Limb (tissue), 2 donors: Measurements from ENCODE around the gene STIM2.

ENCODE experiments used
- DNase-seq, 2 donors: peaks; one replicate each; pipeline ENCODE4 v3.0.0-alpha.2; 2016; ENCODE audit errors: extremely low spot score in 2 of 2

Gene STIM2

DNA sequence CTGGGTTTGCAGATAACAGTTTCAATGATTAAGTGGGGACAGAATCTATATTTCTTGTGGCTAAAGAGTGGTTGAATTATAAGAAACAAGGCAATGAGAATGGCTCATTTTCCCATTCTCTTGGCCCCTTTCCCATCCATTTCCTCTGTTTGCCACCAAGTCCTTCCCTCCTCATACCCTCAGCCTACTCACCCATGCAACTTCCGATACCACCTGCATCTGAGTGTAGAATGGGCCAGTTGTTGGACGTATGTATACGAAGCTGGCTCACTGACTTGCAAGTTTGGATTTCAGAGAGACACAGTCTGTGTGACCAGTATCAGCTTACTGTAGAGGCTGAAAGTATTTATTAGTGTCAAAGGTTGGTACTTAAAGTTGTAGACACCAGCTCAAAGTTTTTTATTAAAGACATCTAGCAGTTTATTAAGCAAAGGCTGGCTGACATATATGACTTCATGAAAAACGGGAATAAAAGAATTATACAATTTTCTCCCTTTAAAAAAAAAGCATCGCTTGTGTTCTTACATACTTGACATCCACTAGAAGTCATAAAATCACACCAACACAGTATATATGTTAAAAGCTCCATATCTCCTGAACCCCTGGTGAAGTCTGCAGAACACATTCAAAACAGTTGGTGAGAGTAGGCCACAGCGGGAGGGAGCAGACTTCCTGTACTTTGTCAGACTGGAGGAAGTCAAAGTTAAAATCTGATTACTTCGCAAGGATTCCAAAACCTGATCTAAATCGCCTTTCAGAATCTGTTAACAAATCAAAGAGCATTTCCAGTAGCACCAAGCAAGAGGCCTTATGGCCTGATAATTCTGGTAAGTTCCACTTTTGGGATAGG, 22.4 kb upstream of the STIM2 start:
- no peak for DNase-seq

DNA sequence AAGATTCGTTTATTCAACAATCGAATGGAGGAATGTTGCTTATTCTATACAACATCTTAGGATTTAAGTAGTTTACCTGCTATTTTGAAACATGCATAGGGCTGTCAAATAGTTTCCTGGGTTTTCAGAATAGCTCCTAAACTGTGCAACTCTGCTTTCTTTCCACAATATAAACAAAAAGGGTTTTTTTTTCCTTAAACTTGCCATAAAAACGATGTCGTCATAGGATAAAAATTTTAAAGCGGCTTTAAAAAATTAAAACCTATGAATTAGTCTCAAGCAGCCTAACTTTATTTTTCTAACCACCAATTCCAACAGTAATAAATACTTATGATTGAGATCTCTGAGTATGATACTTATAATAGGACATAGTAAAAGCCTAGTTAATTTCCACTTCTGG, 21.6 kb upstream of the STIM2 start:
- DNase-seq: no peak

DNA sequence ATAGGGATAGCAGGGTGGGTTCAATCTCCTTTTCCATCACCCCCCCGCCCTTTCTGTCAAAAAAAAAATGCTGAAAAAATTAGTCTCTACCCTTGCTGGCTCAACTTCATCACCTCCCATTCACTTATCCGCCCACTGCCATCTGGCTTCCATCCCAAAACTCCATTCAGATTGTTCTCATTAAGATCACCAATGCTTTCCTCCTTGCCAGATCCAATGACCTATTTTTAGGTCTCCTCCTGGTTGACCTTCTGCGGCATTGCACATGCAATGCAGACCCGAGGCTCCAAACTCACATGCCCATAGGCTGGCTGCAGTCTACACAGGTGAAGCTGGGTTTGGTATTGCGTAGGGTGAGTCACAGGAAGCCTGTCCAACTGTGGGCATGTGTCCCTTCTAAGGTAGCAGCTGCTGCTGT, 21.1 kb upstream of the STIM2 start:
- no peak for DNase-seq

DNA sequence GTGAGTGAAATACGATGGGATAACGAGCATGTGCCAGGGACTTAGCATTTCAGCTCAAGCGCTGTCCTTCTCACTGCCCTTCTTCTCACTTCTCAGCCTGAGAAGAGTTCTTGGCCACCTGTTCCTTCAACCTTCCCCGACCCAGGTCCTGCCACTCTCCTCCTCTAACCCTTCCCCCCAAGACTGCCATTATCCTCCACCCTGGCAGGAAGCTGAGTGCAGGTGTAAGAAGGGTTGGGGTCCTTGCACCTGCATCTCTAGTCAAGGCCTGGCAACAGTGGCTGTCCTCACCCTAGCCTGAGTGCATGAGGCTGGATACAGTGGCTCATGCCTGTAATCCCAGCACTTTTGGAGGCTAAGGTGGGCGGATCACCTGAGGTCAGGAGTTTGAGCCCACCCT, 19.9 kb upstream of the STIM2 start:
- DNase-seq: no peak

GRCh38 chr4:26842911-26843310, 17.7 kb upstream of the STIM2 start:
- DNase-seq: no peak

DNA sequence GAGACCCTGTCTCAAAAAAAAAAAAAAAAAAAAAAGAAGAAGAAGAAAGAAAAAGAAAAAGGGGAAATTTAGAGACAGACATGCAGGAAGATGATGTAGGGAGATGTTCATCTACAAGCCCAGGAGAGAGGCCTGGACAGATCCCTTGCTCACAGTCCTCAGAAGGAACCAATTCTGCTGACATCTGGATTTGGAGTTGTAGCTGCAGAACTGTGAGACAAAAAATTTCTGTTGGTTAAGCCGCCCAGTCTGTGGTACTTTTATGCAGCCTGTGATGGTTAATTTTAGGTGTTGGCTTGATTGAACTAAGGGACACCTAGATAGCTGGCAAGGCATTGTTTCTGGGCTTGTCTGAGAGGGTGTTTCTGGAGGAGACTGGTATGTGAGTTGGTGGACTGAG, 10.1 kb upstream of the STIM2 start:
- DNase-seq: no peak

- no peak for DNase-seq
These were observed 9.5 kb upstream of the STIM2 start for GRCh38 chr4:26851129-26851528.

- DNase-seq: no peak
These were observed 5.9 kb upstream of the STIM2 start for GRCh38 chr4:26854701-26855100.

GRCh38 chr4:26856906-26857277, 3.7 kb upstream of the STIM2 start:
- DNase-seq: no peak

- DNase-seq: peak; percentile 89 to 92
These were observed 3.2 kb upstream of the STIM2 start for GRCh38 chr4:26857278-26858034.

DNA sequence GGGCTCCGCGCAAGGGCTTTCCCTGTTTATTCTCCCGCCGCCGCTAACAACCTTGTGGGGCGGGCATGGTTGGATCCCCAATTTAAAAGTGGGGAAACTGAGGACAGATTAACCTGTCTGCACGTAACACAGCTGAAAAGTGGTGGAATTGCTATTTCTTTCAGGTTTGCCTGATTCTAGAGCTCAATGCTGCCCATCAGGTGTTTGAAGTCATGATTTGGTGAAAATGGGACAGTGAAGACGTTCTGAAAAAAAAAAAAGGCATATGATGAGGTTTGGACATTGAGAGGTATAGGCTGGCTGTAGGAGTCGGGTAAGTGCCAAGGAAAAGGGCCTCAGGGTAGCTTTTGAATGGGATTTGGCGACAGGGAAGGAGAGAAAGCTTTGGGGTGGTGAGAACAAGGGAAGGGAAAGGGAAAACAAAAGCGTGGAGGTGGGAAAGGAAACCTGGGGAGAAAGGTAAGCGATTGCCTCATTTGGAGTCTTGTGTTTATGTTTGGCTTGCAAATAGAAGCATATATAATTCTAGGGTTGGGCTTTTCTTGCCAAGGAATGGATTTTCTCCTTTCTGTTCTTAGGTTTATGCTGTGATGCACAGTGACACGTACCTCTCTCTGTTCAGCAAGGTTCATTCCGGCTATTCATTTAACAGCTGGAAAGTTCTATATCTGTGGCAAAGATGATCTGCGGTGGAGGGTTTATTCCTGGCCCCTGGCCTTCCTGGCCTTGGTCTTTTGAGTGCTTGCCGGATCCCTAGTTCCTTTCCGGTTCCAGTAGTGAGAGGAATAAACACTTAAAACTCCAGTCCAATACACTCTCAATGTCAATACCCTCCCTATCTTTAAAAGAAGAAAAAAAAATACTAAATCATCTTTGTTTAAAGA, 2.4 kb upstream of the STIM2 start:
- no peak for DNase-seq

GRCh38 chr4:26858947-26859401, 1.7 kb upstream of the STIM2 start:
- DNase-seq: no peak

DNA sequence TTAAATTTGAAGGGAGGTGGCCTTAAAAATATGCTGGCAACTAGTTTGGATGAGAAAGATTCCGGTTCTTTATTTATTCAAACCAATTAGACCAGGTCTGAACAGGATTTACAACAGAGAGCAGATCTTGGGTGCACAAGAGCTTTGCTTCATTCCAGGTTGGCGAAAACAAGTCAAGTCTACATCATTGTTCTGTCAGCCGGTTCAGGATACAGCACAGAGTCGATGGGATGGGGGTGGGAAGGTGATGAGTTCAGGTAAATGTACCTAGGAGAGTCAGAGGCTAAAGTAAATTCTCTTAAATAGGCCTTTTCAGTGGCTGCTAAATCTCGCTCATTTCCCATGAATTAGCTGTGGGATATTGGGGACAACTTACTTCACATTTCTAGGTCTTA, 882 bp upstream of the STIM2 start:
- DNase-seq: no peak

GRCh38 chr4:26860922-26861433, 337 bp downstream of the STIM2 start:
- DNase-seq: peak in 1 of 2 donors; percentile 84

DNA sequence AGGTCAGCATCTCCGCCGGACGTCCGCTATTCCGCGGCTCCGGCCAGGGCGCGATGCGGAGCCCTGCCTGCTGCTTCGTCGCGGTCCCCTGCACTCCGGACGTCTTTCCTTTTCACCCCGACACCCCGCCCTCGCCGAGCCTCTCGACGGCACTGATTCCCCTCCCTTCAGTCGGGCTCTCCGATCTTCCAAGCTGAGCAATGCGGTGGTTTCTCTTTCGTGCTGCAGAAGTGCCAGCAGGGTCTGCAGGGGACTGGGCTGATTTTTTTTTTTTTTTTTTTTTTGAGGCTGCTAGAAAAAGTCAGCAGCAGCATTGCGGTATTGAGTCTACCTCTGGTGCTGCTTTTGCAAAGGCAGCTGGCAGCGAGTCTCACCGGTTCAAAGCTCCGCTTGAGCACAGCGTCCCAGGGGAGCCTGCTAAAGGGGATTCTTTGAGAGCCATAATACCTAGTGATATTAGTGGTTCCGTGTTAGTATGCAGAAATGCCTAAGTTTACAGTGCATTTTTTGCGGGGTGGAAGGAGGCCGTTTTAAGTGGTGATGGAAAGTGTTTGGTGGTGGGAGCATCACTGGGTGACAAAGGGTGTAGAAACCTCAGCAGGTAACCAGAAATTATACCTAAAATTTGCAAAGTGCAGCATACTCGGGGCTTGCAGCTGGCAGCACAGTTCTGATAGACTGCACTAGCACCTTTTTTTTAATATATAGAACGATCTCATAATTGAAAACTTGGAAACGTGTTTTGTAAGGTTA, 969 bp downstream of the STIM2 start:
- peak; percentile 72 to 81 for DNase-seq

DNA sequence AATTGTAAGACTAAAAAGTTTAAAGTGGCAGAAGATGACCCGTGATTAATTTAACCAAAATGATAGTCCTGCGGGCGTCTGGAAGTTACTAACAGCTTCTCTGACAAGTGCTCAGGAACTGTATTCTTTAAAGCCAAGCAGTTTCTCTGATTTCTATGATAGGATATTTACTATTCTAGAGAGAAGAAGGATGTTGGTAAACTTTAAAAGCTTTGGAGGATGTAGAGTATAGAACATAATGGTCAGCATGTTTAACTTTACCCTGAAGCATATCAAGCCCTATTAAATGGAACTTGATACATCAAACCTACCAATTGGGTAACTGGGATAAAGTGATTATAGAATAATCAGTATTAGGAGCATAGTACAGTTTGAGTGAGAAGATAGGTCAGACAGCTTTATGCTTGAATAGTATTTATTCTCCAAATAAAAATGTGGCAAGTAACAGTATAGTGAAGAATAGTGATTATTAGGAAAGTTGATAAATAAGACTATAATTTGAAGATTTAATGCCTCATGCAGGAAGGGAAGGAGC, 1.8 kb downstream of the STIM2 start:
- DNase-seq: no peak

DNA sequence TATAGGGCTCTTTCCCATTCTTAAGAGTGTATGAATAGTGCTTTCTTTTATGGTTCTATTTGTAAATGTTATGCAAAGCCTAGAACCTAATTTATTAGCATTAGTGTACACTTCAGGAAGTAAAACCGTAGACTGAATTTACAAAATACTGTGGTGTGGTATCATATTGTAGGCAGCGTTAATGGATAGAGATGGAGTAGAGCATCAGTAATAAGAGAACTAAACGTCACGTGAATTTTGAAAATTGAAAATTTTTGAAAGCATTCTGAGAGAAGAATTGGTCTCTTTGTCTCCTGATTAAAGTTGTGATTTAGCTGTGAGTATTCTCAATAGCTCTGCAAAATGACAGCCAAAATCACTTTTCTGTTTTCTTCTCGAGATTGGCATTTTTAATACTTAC, 2.9 kb downstream of the STIM2 start:
- DNase-seq: no peak

- no peak for DNase-seq
These were observed 4.3 kb downstream of the STIM2 start for GRCh38 chr4:26864899-26865298.

DNA sequence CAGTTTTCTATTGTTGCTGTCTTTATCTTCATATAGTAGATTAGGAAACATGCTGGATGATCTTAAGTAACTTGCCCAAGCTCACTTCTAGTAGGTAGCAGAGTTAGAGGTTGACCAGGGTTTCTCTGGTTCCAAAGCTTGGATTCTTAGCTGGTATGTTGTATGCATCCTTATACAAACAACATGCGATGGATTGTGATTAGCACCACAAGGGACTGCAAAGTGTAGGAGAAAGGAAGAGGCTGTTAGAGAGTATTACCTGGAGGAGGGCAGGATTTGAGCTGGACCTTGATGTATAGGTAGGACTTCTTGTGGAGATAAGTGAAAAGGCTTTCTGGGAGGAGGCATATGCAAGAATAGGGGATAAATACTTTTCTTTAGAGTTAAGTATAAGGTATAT, 5.6 kb downstream of the STIM2 start:
- no peak for DNase-seq

- no peak for DNase-seq
These were observed 6.1 kb downstream of the STIM2 start for GRCh38 chr4:26866781-26867180.
